NCI-H2029 treated with DMSO at 0.1 percent for 48 hours (cell line): ENCODE data around the gene SLC12A3.
"Not testable (repeated sequence)": the region's sequence is repeated elsewhere in the genome, so short reads cannot be mapped to it uniquely, and the experiment has no call there.

Experiments
- DNase-seq: peaks from one replicate; lab custom pipeline; 2025; lab: John Stamatoyannopoulos, UW

The SLC12A3 gene

DNA sequence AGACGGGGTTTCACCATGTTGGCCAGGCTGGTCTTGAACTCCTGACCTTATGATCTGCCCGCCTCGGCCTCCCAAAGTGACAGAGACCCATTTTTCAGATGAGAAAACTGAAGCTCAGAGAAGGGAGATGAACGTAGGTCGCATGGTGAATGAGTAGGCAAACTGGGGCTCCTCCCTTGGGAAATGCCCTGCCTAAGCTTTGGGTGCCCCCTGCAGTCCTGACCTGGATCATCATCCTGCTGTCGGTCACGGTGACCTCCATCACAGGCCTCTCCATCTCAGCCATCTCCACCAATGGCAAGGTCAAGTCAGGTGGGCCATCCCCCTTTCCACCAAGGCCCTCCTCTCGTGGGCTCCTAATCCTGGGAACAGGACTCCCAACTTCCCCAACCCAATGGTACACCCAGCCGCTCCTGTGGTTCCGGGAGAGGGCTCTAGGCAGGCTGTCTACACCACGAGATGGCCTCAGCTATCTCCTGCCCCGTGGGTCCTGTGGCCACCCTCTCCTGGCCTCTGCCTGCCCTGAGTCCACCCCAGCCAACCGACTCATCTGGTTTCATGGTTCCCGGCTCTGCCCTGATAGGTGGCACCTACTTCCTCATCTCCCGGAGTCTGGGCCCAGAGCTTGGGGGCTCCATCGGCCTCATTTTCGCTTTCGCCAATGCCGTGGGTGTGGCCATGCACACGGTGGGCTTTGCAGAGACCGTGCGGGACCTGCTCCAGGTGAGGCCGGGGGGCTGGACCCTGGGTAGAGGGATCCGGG lies 4.7 kb downstream of the SLC12A3 start:
- no peak for DNase-seq

DNA sequence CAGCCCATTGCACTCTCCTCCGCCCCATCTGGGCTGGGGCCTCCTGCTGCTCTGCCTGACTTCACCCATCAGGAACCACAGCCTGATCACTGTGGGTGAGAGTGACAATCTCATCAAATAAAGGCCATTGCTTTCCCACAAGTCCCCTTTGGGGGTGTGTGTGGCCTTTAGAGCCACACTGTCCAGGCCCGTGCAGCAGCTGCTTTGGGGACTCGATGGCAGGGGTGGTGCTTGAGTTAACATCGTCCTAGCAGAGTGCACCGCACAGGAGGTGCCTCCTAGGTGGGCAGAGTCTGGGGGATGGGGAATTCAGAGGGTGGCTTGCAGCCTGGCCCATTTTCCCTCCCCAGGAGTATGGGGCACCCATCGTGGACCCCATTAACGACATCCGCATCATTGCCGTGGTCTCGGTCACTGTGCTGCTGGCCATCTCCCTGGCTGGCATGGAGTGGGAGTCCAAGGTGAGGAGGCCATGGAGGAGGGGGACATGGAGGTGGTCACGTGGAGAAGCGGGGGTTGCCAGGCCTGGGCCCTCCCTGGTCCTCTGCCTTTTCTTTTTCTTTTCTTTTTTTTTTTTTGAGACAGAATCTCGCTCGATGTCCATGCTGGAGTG lies 5.4 kb downstream of the SLC12A3 start:
- DNase-seq = no peak

- no peak for DNase-seq
Observed at GRCh38 chr16:56871172-56871593, 6.2 kb downstream of the SLC12A3 start.

GRCh38 chr16:56872863-56873391 lies 7.9 kb downstream of the SLC12A3 start:
- no peak for DNase-seq

- no peak for DNase-seq
Observed at GRCh38 chr16:56874800-56875199, 9.8 kb downstream of the SLC12A3 start.

GRCh38 chr16:56876048-56876447 lies 11.0 kb downstream of the SLC12A3 start:
- no peak for DNase-seq

GRCh38 chr16:56877486-56878182 lies 12.6 kb downstream of the SLC12A3 start:
- no peak for DNase-seq

GRCh38 chr16:56878282-56878854 lies 13.4 kb downstream of the SLC12A3 start:
- DNase-seq = no peak

DNA sequence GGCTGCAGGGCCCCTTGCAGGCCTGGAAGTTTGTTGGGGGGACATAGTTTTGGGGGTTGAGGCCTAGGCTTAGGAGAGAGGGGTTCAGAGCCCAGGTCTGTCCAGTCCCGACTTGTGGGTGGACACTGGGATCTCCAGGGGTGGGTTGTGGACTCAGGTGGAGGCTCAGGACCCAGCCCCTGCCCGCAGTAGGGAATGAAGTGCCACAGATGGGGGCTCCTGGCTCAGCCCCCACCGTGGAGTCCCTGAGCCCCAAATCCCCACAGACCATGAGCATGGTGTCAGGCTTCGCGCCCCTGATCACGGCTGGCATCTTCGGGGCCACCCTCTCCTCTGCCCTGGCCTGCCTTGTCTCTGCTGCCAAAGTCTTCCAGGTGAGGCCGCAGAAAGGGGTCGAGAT lies 14.3 kb downstream of the SLC12A3 start:
- no peak for DNase-seq

- DNase-seq = no peak
Observed at GRCh38 chr16:56880176-56880575, 15.2 kb downstream of the SLC12A3 start.

- no peak for DNase-seq
Observed at GRCh38 chr16:56880685-56881084, 15.7 kb downstream of the SLC12A3 start.

GRCh38 chr16:56882077-56882800 lies 17.2 kb downstream of the SLC12A3 start:
- DNase-seq = no peak

GRCh38 chr16:56883586-56883985 lies 18.6 kb downstream of the SLC12A3 start:
- no peak for DNase-seq

DNA sequence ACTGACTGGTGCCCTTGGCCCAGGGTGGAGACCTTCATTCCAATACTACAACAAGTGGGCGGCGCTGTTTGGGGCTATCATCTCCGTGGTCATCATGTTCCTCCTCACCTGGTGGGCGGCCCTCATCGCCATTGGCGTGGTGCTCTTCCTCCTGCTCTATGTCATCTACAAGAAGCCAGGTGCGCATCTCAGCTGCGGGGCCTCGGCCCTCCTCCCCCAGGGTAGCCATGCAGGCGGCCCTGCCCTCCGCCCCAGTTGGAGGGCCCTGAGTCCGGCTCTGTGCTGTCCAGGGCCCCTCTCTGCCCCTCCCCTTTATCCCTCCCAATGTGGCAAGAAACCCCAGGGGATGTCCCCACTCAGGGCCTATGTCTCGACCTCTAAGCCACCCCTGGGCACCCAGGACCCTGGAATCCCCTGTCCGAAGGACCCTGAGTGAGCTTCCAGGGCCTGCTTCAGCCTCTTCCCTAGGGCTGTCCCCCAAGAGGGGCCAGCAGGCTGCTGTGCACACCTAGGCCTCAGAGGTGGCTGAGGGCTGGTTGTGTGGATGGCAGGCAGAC lies 19.1 kb downstream of the SLC12A3 start:
- no peak for DNase-seq

DNA sequence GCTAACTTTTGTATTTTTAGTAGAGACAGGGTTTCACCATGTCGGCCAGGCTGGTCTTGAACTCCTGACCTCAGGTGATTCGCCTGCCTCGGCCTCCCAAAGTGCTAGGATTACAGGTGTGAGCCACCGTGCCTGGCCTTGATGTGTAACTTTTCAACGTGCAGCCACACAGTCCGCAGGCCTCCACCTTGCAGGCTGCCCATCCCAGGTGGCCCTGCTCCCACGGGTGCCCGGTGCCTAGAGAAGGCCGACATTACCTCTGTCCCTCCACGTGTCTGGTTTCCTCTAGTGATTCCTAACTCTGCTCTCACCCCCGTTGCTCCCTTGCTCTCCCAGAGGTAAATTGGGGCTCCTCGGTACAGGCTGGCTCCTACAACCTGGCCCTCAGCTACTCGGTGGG lies 19.9 kb downstream of the SLC12A3 start:
- not testable (repeated sequence) for DNase-seq

- no peak for DNase-seq
Observed at GRCh38 chr16:56885446-56886162, 20.6 kb downstream of the SLC12A3 start.

DNA sequence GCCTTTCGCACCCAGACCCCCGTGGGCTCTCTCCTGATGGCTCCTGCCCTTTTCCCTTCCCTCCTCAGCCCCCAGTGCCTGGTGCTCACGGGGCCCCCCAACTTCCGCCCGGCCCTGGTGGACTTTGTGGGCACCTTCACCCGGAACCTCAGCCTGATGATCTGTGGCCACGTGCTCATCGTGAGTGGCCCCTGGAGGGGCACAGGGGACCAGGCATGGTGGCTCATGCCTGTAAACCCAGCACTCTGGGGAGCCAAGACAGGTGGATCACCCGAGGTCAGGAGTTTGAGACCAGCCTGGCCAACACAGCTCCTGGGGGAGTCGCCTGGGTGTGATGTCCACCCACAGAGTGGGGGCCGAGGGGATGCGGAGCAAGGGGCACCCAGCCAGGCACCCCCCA lies 21.3 kb downstream of the SLC12A3 start:
- no peak for DNase-seq

- DNase-seq = no peak
Observed at GRCh38 chr16:56886826-56887225, 21.8 kb downstream of the SLC12A3 start.

GRCh38 chr16:56888806-56889205 lies 23.8 kb downstream of the SLC12A3 start:
- no peak for DNase-seq

DNA sequence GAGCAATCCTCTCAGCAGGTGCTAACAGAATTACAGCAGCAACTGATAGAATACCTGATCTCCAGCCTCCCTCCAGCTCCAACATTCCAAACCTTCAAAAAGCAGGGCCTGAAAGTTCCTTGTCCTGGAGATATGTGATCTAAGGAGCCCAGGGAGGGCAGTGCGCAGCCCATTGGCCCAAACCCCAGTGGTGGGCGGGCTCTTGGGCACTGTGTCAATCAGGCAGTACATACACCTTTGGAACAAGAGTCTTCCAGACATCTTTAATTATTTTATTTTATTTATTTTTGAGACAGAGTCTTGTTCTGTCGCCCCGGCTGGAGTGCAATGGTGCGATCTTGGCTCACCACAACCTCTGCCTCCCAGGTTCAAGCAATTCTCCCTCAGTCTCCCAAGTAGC lies 24.2 kb downstream of the SLC12A3 start:
- DNase-seq = no peak

- DNase-seq = no peak
Observed at GRCh38 chr16:56891685-56892084, 26.7 kb downstream of the SLC12A3 start.
